ENCODE results near the gene PHLDA2.
"Not testable (repeated sequence)": the region's sequence is repeated elsewhere in the genome, so short reads cannot be mapped to it uniquely, and the experiment has no call there.

Gene PHLDA2

GRCh38 chr11:2944530-2944929 lies 15.3 kb upstream of the PHLDA2 start:
- DNase-seq = no peak

DNA sequence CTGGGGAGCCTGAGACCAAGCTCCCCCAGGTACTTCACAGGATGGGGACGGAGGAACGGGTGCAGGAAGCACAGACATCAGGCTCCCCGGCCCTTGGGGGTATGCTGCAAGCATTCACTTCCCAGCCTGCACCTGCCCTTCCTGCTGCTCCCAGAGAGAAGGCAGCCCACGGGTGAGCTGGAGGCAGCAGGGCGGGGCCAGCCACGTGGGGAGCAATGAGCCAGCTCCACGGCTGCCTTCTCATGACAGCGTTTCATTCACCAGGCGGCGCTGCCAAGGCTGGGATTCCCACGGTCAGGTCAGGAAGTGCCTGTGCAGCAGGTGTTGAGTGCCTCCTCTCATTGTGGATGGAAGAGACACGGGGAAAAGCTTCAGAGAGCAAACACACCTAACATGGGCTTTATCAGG lies 14.5 kb upstream of the PHLDA2 start:
- no peak for DNase-seq

GRCh38 chr11:2942872-2943710 lies 13.9 kb upstream of the PHLDA2 start:
- no peak for DNase-seq

- no peak for DNase-seq
Observed at GRCh38 chr11:2942447-2942846, 13.2 kb upstream of the PHLDA2 start.

DNA sequence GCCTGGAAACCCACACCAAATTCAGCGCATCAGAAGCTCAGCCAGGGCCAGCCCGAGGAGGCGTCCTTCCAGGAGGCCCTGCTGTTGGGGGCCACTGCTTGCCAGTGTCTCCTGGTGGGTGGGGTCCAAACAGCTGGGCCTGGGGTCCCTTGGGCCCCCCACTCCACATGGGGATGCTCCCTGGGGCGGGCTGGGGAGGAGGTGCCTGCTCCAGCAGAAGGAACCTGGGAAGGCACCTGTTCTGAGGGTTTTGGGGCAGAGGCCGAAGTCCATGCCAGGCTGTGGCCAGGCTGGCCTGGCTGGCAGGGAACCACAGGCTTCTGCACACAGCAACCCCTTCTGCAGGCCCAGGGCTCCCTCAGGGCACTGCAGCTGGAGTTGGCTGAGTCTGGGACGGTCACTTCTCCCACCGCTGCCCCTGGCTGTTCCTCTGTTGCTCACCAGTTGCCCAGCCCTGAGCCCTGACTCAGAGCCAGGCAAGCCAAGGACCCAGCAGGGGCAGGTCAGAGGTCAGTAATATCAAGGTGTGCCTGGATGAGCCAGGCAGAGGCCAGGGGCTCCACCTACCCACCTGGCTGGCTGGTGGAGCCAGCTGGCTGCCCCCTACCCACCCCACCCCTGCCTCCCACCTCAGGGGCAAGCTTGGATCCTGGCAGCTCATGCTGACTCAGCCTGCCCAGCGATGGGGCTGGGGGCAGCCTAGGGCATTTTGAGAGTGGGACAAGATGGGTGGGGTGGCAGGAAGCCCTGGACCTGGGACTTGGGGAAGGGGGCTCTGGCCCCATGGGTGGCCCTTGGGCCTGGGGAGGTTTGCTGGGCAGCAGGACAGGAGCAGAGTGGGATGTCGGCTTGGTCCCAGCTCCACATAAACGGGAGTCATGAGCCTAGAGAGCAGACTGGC lies 12.0 kb upstream of the PHLDA2 start:
- DNase-seq = no peak

DNA sequence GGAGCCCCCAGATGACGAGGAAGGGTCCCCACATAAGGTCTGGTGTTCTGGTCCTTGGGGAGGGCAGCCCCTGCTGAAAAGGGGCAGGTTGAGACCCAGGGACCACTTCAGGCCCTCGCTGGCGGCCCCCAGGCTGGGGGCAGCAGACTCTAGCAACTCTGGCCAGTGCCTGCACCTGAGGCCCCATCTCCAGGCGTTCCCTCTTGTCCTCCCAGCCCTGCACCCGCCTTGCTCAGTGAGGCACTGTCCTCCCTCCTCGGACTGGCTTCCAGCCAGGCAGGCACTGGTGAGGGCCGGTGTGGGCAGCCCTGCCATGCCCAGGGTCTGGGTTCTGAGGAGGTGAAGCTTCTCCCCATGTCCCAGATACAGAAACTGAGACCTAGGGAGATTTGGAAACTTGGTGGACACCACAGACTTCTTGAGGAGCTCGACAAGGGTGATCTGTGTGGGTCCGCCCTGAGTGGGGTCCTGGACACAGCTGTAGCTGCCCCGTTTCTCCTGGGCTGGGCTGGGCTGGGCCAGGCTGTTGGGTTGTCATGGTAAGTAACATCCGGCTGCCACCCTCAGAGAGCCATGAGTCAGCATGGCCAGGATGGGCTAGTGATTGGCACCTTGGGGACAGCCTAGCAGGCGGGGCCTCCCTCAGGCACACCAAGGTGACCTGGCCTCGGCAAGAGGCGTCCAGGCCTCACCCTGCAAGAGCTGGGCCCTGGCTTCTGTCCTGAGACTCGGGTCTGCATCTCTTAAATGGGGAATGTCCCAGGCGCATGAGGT lies 11.1 kb upstream of the PHLDA2 start:
- DNase-seq = no peak

DNA sequence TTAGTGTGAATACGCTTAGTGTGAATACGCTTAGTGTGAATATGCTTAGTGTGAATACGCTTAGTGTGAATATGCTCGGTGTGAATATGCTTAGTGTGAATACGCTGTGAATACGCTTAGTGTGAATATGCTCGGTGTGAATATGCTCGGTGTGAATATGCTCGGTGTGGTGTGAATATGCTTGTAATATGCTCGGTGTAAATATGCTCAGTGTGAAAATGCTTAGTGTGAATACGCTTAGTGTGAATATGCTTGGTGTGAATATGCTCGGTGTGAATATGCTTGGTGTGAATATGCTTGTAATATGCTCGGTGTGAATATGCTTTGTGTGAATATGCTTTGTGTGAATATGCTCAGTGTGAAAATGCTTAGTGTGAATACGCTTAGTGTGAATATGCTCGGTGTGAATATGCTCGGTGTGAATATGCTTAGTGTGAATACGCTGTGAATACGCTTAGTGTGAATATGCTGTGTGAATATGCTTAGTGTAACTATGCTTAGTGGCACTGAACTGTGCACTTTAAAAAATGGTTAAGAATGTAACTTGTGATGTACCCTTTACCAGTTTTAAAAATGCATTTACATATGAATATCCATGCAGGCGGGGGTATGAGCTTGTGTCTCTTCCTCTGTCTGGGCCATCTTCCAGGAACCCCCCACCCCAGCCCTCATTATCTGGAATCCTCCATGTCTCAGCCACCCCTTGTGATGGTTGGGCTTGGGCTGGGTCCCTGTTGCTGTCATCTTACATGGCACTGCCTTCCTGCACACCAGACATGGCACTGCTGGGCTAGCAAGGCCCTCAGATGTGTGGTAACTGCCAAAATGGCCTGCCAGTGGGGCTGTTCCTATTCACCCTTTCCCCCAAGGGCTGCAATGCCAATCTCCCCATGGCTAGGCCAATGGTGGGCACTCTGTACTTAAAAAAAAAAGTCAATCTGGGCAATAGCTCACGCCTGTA lies 9.5 kb upstream of the PHLDA2 start:
- DNase-seq = not testable (repeated sequence)

DNA sequence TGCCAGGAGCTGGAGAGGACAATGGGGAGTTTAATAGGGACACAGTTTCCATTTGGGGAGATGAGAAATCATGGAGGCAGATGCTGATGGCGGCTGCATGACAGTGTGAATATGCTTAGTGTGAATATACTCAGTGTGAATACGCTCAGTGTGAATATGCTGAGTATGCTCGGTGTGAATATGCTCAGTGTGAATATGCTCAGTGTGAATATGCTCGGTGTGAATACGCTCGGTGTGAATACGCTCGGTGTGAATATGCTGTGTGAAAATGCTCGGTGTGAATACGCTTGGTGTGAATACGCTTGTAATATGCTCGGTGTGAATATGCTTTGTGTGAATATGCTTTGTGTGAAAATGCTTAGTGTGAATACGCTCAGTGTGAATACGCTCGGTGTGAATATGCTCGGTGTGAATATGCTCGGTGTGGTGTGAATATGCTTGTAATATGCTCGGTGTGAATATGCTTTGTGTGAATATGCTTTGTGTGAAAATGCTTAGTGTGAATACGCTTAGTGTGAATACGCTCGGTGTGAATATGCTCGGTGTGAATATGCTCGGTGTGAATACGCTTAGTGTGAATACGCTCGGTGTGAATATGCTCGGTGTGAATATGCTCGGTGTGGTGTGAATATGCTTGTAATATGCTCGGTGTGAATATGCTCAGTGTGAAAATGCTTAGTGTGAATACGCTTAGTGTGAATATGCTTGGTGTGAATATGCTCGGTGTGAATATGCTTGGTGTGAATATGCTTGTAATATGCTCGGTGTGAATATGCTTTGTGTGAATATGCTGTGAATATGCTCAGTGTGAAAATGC lies 8.6 kb upstream of the PHLDA2 start:
- not testable (repeated sequence) for DNase-seq

- no peak for DNase-seq
Observed at GRCh38 chr11:2934611-2935239, 5.5 kb upstream of the PHLDA2 start.

GRCh38 chr11:2934021-2934550 lies 4.9 kb upstream of the PHLDA2 start:
- no peak for DNase-seq

DNA sequence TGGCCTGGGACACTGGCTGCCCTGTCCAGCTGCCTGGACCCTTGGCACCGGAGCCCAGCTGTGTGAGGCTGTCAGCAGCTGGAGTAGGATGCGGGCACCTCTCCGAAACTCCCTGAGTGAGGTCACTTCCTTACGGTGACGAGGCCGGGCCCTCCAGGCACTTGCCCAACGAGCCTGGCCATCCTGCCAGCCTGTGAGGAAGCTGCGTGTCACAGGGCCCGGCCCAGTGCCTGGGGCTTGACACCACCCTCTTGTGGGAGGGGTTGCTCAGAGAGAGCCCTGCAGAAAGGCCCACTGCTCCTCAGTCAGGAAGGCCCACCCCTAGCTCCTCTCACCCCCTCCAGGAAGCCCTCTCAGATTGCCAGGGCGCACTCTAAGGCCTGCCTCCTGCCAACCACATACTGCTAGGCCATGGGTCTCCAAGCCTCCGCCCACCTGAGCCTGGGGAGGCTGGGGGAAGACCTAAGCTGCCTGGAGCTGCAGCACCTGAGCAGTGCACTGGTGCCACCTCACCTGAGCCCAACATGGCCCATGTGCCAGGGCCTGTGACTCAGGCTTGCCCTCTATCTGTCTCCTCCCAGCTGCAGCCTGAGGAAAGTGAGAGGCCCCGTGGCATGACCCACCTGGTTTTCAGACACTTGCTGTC lies 4.3 kb upstream of the PHLDA2 start:
- peak; percentile 50 for DNase-seq

DNA sequence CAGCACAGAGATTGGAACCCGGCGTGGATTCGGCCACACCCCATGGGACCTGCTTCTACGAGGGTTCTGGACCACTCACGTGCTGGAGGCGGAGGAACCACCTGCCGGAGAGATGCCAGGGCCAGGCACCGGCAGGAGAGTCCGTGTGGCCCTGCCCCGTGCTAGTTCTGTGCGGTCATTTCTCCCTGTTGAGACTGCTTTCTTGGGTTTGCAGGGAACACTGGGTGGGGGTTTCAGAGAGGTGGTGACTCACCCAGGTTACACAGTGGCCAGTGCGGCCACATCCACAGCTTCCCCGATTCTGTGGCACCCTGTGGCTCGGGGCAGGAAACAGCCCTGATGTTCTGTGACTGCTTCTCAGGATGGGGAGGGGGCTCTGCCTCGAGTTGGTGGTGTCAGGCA lies 3.6 kb upstream of the PHLDA2 start:
- DNase-seq = no peak

- no peak for DNase-seq
Observed at GRCh38 chr11:2931771-2932738, 2.8 kb upstream of the PHLDA2 start.

DNA sequence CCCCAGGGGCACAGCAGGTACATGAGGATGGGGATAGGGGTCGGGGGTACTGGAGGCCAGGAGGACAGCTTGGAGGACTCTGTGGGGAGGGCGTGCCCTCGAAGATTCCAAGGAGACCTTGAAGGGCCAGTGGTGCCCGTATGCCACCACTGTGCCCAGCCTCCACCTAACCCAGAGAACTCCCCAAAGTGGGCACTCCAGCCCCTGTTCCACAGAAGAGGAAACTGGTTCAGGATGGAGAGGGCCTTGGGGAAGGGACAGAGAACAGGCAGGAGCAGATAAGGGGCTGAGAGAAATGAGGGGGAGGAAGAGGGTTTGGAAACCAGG lies 2.2 kb upstream of the PHLDA2 start:
- DNase-seq = no peak

DNA sequence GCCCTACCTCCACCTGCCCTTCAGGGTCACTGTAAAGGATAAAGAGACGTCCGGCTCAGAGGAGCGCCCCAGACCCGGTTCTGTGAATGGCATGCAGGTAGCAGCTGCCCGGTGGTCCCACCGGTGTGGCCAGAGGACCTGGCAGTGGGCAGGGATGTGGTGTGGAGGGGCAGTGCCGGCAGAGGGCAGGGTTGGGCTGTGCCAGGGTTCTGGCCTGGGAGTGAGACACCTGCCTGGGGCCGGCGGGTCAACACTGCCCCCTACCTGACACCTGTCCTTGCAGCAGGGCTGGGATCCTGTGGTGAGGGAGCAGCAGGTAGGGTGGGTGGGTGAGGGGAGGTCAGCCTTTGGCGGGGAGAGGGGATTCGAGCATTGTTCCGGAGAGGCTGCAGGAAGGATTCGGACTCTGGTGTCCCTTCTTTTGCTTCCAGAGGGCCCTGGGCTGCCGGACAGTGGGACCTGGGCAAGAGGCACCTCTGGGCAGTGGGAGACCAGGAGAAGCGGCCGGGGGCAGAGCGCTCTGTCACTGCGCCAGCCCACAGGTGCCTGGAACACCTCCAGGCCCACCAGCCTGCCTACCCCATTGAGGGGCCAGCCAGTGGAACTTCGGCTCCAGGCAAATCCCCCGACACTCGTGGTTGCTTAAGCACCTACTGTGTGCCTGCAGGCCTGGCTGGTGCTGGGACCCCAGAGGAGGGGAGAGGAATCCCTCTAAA lies 1.6 kb upstream of the PHLDA2 start:
- no peak for DNase-seq

DNA sequence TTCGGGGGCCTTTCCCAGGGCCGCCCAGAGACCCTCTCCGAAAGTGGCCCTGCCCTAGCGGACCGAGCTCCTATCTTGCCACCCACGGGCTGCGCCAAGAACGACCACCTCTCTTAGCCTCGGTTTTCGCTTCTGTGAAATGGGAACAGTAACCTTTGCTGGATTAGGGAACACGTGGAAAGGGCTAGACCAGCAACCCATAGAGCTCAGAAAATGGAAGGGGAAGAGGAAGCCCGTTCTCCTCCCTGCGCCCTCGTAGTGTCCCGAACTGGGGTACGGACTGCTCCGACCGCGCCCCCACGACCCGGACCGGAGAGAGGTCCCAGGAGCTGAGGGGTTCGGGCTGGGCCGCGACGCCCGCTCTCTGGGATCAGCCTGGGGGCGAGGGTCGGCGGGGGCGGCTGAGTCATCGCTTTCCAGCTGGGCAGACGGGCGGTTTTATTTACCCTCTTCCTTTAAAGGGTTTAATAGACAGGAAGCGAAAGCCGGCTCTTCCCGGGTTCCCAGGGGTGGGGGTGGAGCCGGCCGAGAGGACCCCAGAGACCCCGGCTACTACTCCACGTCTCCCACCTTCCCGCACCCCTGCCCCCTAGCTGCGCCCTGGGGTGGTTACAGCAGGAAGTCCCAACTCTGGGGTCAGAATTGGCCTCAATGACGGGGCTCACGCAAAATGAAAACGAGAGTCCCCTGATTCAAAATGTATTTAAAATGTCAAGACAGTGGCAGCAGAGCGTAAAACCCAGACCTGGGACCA lies 907 bp upstream of the PHLDA2 start:
- peak; percentile 58 for DNase-seq

GRCh38 chr11:2929531-2929949 lies 320 bp upstream of the PHLDA2 start:
- DNase-seq = peak; percentile 66
